ENCODE results near the gene PPP2R5A.
A peak's percentile ranks its signal among the peaks of the same experiment; 100 is the strongest.
"Not testable (repeated sequence)": the region's sequence is repeated elsewhere in the genome, so short reads cannot be mapped to it uniquely, and the experiment has no call there.

Gene PPP2R5A

GRCh38 chr1:212267460-212267859 is 17.8 kb upstream of the PPP2R5A start:
- DNase-seq = no peak

- no peak for DNase-seq
Observed at GRCh38 chr1:212269306-212269705, 15.9 kb upstream of the PPP2R5A start.

GRCh38 chr1:212270564-212270963 is 14.6 kb upstream of the PPP2R5A start:
- DNase-seq = no peak

GRCh38 chr1:212271234-212271633 is 14.0 kb upstream of the PPP2R5A start:
- DNase-seq = no peak

- DNase-seq = peak in 5 of 56 donors; percentile 8 to 24 (median 14)
Observed at GRCh38 chr1:212271823-212272485, 13.3 kb upstream of the PPP2R5A start.

GRCh38 chr1:212281590-212281989 is 3.6 kb upstream of the PPP2R5A start:
- no peak for DNase-seq

- DNase-seq = no peak
Observed at GRCh38 chr1:212283741-212284140, 1.5 kb upstream of the PPP2R5A start.

- no peak for DNase-seq
Observed at GRCh38 chr1:212284332-212284743, 872 bp upstream of the PPP2R5A start.

GRCh38 chr1:212285685-212286555 is 710 bp downstream of the PPP2R5A start:
- peak in 50 of 56 donors; percentile 8 to 84 (median 66) for DNase-seq

GRCh38 chr1:212286556-212287131 is 1.4 kb downstream of the PPP2R5A start:
- DNase-seq = peak in 6 of 56 donors; percentile 1 to 64 (median 32)

- no peak for DNase-seq
Observed at GRCh38 chr1:212287261-212287895, 2.2 kb downstream of the PPP2R5A start.

- DNase-seq = not testable (repeated sequence)
Observed at GRCh38 chr1:212287995-212288394, 2.8 kb downstream of the PPP2R5A start.

- no peak for DNase-seq
Observed at GRCh38 chr1:212288615-212289014, 3.4 kb downstream of the PPP2R5A start.

GRCh38 chr1:212289262-212290077 is 4.3 kb downstream of the PPP2R5A start:
- no peak for DNase-seq

GRCh38 chr1:212290608-212291007 is 5.4 kb downstream of the PPP2R5A start:
- DNase-seq = no peak

- DNase-seq = no peak
Observed at GRCh38 chr1:212291505-212292134, 6.4 kb downstream of the PPP2R5A start.

GRCh38 chr1:212292250-212293105 is 7.3 kb downstream of the PPP2R5A start:
- DNase-seq = no peak

- no peak for DNase-seq
Observed at GRCh38 chr1:212293579-212293978, 8.4 kb downstream of the PPP2R5A start.

- DNase-seq = no peak
Observed at GRCh38 chr1:212294983-212295382, 9.8 kb downstream of the PPP2R5A start.
